LNCaP clone FGC (cell line): ENCODE measurements around the gene MESP1.
A peak's percentile ranks its signal among the peaks of the same experiment; 100 is the strongest.

Experiments
- DNase-seq: peaks from one replicate; pipeline ENCODE4 v3.0.0-alpha.2; 2011; ENCODE audit warnings: low read depth
- H3K4me3 ChIP-seq: 2 replicates; pipeline ENCODE4 v1.5.1; 2011; ENCODE audit warnings: mild to moderate bottlenecking, low read depth, low read length, control low read depth
- CTCF ChIP-seq: IDR thresholded peaks from 2 replicates; pipeline ENCODE4 v1.5.1; 2012; ENCODE audit warnings: mild to moderate bottlenecking; ENCODE audit not compliant: control insufficient read depth, insufficient read depth; ENCODE audit errors: extremely low read depth

MESP1 gene

GRCh38 chr15:89758981-89759380, 7.9 kb upstream of the MESP1 start:
- H3K4me3 ChIP-seq = no peak overlapping the region
- no peak for DNase-seq
- no peak for TF ChIP-seq CTCF

- no peak overlapping the region for H3K4me3 ChIP-seq
- no peak for TF ChIP-seq CTCF
- DNase-seq = no peak
These were observed 7.2 kb upstream of the MESP1 start for GRCh38 chr15:89758283-89758682.

GRCh38 chr15:89756897-89757296, 5.8 kb upstream of the MESP1 start:
- H3K4me3 ChIP-seq = no peak overlapping the region

GRCh38 chr15:89755701-89756100, 4.7 kb upstream of the MESP1 start:
- TF ChIP-seq CTCF = no peak
- H3K4me3 ChIP-seq = no peak overlapping the region
- DNase-seq = no peak

More at GRCh38 chr15:89756897-89757296, 5.8 kb upstream of the MESP1 start:
- no peak for TF ChIP-seq CTCF
- peak; percentile 99 for DNase-seq

- DNase-seq = no peak
These were observed 3.5 kb upstream of the MESP1 start for GRCh38 chr15:89754361-89755154.

GRCh38 chr15:89753855-89754254, 2.8 kb upstream of the MESP1 start:
- no peak overlapping the region for H3K4me3 ChIP-seq
- no peak for DNase-seq
- no peak for TF ChIP-seq CTCF

More at GRCh38 chr15:89754361-89755154, 3.5 kb upstream of the MESP1 start:
- H3K4me3 ChIP-seq = no peak overlapping the region
- TF ChIP-seq CTCF = no peak

- peak; percentile 82 for DNase-seq
- H3K4me3 ChIP-seq = peak overlapping the region; percentile 68; the same call in 1 of the 2 replicates
- no peak for TF ChIP-seq CTCF
These were observed 699 bp upstream of the MESP1 start for GRCh38 chr15:89751748-89752147.
